ENCODE results near the gene HSD17B4. TPM values are rescaled to one million over a fixed set of nuclear protein-coding genes. Genes with fewer than 3 reads are reported as not detected.

Gene HSD17B4
- total RNA-seq, 1 donor from 2014 or later = 364 TPM

- Histone ChIP-seq H3K4me3 (no peak overlapping the region), H3K36me3 (peaks cover 57% of the 10 kb centered on the region), H3K4me1 (no peaks in the 10 kb centered on the region), H3K27me3 (ENCODE audit: low read depth) (no peaks in the 10 kb centered on the region), H3K9me3 (no peaks in the 10 kb centered on the region), H3K27ac (no peak overlapping the region)
- no peak for TF ChIP-seq CTCF (IDR thresholded peaks at IDR 0.05)
- ATAC-seq = no peak
- no peak for DNase-seq
- intact Hi-C loops (cut with DNase I) = no loop called here
Observed at GRCh38 chr5:119524485-119524884, 72.2 kb downstream of the HSD17B4 start.

- Histone ChIP-seq H3K4me3 (no peak overlapping the region), H3K27me3 (ENCODE audit: low read depth) (no peaks in the 10 kb centered on the region), H3K36me3 (peaks cover 66% of the 10 kb centered on the region), H3K27ac (no peak overlapping the region), H3K4me1 (no peaks in the 10 kb centered on the region), H3K9me3 (no peaks in the 10 kb centered on the region)
- no peak for TF ChIP-seq CTCF (IDR thresholded peaks at IDR 0.05)
- intact Hi-C loops (cut with DNase I) = no loop called here
- DNase-seq (no peak), ATAC-seq (no peak)
Observed at GRCh38 chr5:119527351-119527750, 75.1 kb downstream of the HSD17B4 start.

GRCh38 chr5:119529811-119530210 lies 77.5 kb downstream of the HSD17B4 start:
- Histone ChIP-seq H3K4me1 (no peaks in the 10 kb centered on the region), H3K9me3 (no peaks in the 10 kb centered on the region), H3K27ac (no peak overlapping the region), H3K27me3 (ENCODE audit: low read depth) (no peaks in the 10 kb centered on the region), H3K4me3 (no peak overlapping the region), H3K36me3 (peaks cover 72% of the 10 kb centered on the region)
- DNase-seq (no peak), ATAC-seq (no peak)
- intact Hi-C loops (cut with DNase I) = no loop called here
- no peak for TF ChIP-seq CTCF (IDR thresholded peaks at IDR 0.05)

GRCh38 chr5:119532637-119533036 lies 80.3 kb downstream of the HSD17B4 start:
- DNase-seq (no peak), ATAC-seq (no peak)
- no peak overlapping the region for H3K27ac ChIP-seq
- intact Hi-C loops (cut with DNase I) = no loop called here
- TF ChIP-seq CTCF (IDR thresholded peaks at IDR 0.05) = no peak
- no peaks in the 10 kb centered on the region for H3K9me3 ChIP-seq
- no peak overlapping the region for H3K4me3 ChIP-seq
- H3K27me3 ChIP-seq (ENCODE audit: low read depth) = no peaks in the 10 kb centered on the region
- peaks cover 63% of the 10 kb centered on the region for H3K36me3 ChIP-seq
- no peaks in the 10 kb centered on the region for H3K4me1 ChIP-seq

- no peaks in the 10 kb centered on the region for H3K27me3 ChIP-seq (ENCODE audit: low read depth)
- ATAC-seq = peak in 1 of 2 donors; percentile 57
- H3K36me3 ChIP-seq = peaks cover 74% of the 10 kb centered on the region
Observed at GRCh38 chr5:119537704-119538103, 85.4 kb downstream of the HSD17B4 start.

More at GRCh38 chr5:119537704-119538103, 85.4 kb downstream of the HSD17B4 start:
- no peaks in the 10 kb centered on the region for H3K4me1 ChIP-seq
- no peaks in the 10 kb centered on the region for H3K9me3 ChIP-seq
- no peak overlapping the region for H3K4me3 ChIP-seq
- DNase-seq = no peak
- H3K27ac ChIP-seq = no peak overlapping the region
- no peak for TF ChIP-seq CTCF (IDR thresholded peaks at IDR 0.05)
- intact Hi-C loops (cut with DNase I) = no loop called here
